ENCODE measurements around the gene ADAM12. TPM values are rescaled to one million over a fixed set of nuclear protein-coding genes. Genes with fewer than 3 reads are reported as not detected.

Gene ADAM12
- total RNA-seq, 1 donor from 2014 or later = 82.4 TPM

- H3K9me3 Mint-ChIP-seq = no peaks in the 10 kb centered on the region
- H3K4me3 Mint-ChIP-seq = no peak overlapping the region
- DNase-seq (ENCODE audit: low read depth, low spot score) = no peak
- peaks cover 3% of the 10 kb centered on the region for H3K36me3 Mint-ChIP-seq (ENCODE audit: low read depth)
- peaks cover 71% of the 10 kb centered on the region for H3K4me1 Mint-ChIP-seq
- H3K27ac Mint-ChIP-seq (ENCODE audit: unreplicated experiment) = peak overlapping the region; percentile 12
- H3K27me3 Mint-ChIP-seq (ENCODE audit: low read depth) = no peaks in the 10 kb centered on the region
- TF ChIP-seq CTCF (conservative IDR thresholded peaks at IDR 0.05) = no peak
These were observed 14.7 kb upstream of the ADAM12 start for GRCh38 chr10:126402721-126403695.

DNA sequence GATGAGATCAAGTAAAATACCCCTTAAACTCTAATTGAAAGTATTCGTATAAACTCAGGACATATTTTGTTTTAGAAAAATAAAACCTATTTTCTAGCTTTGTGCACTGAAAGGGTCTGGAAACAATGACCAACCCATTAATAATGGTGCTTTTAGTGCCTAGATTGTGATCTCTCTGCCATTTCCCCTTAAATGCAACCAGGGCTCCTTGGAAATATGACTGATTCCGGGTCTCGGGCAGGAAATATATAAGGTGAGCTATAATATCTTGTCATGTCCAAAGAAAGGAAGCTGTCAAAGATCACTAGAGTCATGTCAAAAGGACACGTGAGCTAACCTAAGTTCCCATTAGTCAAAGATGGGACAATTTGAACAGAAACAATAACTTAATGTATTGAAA, 12.4 kb upstream of the ADAM12 start:
- Mint-ChIP-seq H3K4me1 (peaks cover 78% of the 10 kb centered on the region), H3K36me3 (ENCODE audit: low read depth) (peaks cover 11% of the 10 kb centered on the region), H3K27me3 (ENCODE audit: low read depth) (no peaks in the 10 kb centered on the region), H3K27ac (ENCODE audit: unreplicated experiment) (no peak overlapping the region), H3K4me3 (no peak overlapping the region), H3K9me3 (peaks cover 3% of the 10 kb centered on the region)
- TF ChIP-seq CTCF (conservative IDR thresholded peaks at IDR 0.05) = no peak
- DNase-seq (ENCODE audit: low read depth, low spot score) = no peak

DNA sequence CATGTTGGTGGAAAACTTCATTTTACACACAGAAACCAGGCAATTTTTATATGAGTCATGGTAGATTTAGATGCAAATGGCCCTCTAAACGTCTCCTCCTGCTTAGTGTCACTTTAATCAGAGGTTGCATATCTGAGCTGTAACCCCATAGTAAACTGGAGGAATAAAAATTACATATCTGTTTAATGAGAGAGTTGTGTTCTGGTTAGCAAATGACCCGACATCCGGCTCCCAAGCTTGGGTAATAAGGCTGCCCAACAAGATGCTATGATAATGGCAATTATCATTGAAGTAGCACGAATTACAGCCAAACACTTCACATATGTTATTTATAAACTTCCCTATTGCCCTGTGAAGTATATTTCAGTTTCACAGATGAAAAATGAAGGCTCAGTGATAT, 10.6 kb upstream of the ADAM12 start:
- Mint-ChIP-seq H3K27me3 (ENCODE audit: low read depth) (no peaks in the 10 kb centered on the region), H3K9me3 (peaks cover 3% of the 10 kb centered on the region), H3K36me3 (ENCODE audit: low read depth) (peaks cover 11% of the 10 kb centered on the region), H3K4me1 (peaks cover 77% of the 10 kb centered on the region), H3K27ac (ENCODE audit: unreplicated experiment) (no peak overlapping the region), H3K4me3 (no peak overlapping the region)
- no peak for DNase-seq (ENCODE audit: low read depth, low spot score)
- TF ChIP-seq CTCF (conservative IDR thresholded peaks at IDR 0.05) = no peak

DNA sequence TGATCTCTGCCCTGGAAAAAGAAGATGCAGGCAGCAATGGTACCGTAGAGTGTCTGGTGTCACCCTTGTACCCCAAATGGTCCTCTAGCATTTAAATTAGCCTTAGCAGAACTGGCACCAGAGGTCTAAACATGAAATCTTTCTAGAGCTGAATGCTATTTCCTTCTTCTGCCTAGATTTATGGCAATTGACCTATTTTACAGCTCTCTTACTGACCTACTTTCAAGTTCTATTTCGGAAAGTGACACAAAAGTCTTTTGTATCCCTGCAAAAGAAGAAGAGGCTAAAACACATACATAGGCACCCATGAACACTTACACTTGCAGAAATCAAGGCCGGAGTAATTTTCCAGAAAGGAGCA, 10.1 kb upstream of the ADAM12 start:
- peaks cover 71% of the 10 kb centered on the region for H3K4me1 Mint-ChIP-seq

More for the DNA sequence above, 10.1 kb upstream of the ADAM12 start:
- Mint-ChIP-seq H3K27ac (ENCODE audit: unreplicated experiment) (no peak overlapping the region), H3K4me3 (no peak overlapping the region), H3K27me3 (ENCODE audit: low read depth) (no peaks in the 10 kb centered on the region), H3K36me3 (ENCODE audit: low read depth) (peaks cover 11% of the 10 kb centered on the region), H3K9me3 (peaks cover 3% of the 10 kb centered on the region)
- DNase-seq (ENCODE audit: low read depth, low spot score) = no peak
- no peak for TF ChIP-seq CTCF (conservative IDR thresholded peaks at IDR 0.05)

Measured in neural crest cell (in vitro differentiated cells).